Activated T-helper 1 cell treated with anti-CD3 and anti-CD28 coated beads, Interleukin-12 subunit alpha, Interleukin-12 subunit beta, Interleukin-2, Interleukin-4 antibody, amounts not matched to agents 30 ng/mL and 10 ng/mL and 1 ng/mL, durations not matched to agents 14 hours and 24 hours and 36 hours (primary cell): ENCODE data around the gene ARHGAP15. TPM values are rescaled to one million over a fixed set of nuclear protein-coding genes. Genes with fewer than 3 reads are reported as not detected.

Experiments used
- DNase-seq: peaks from one replicate; pipeline ENCODE4 v3.0.0; 2021; ENCODE audit warnings: low spot score
- H3K27ac Mint-ChIP-seq: one replicate; pipeline ENCODE4 v1.8.0; 2021; ENCODE audit warnings: mild to moderate bottlenecking, mixed read lengths
- H3K27me3 Mint-ChIP-seq: one replicate; pipeline ENCODE4 v1.8.0; 2022; ENCODE audit warnings: mild to moderate bottlenecking, moderate library complexity, mixed read lengths; ENCODE audit not compliant: insufficient read depth
- H3K36me3 Mint-ChIP-seq: one replicate; pipeline ENCODE4 v1.8.0; 2021; ENCODE audit warnings: low read depth, mixed read lengths
- H3K4me1 Mint-ChIP-seq: one replicate; pipeline ENCODE4 v1.8.0; 2021; ENCODE audit warnings: low read depth, mixed read lengths
- H3K4me3 Mint-ChIP-seq: one replicate; pipeline ENCODE4 v1.8.0; 2021; ENCODE audit warnings: mild to moderate bottlenecking, moderate library complexity, mixed read lengths
- H3K9me3 Mint-ChIP-seq: one replicate; pipeline ENCODE4 v1.8.0; 2021; ENCODE audit warnings: mixed read lengths
- intact Hi-C: fragments of 100-400 bp; cut with micrococcal nuclease; formaldehyde crosslinking; loops from one replicate; pipeline ENCODE4 v1.15.1; 2024
- total RNA-seq: library from RNA; stranded (reverse); gene quantifications from 2 replicates; pipeline ENCODE4 v1.2.3, GENCODE V29; 2022

Gene ARHGAP15
- total RNA-seq, 1 donor from 2014 or later, result 65.3 TPM

DNA sequence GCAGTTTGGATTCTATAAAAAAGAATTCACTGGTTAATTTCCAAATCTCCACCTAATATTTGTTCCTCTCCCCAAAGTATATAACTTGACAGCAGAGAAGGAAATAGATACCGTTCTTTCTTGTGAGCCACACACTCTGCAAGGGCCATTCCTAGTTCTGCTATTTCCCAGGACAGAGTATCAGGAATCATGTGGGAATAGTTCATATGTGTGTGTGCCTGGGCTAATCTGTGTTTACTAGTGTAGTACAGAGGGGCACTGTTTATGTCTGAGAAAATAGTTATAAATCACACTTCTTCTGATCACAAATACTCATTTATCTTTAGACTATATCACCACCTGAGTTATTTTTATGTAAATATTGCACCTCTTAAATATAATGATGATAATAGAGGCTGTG is 296.7 kb downstream of the ARHGAP15 start:
- peaks cover 10% of the 10 kb centered on the region for H3K36me3 Mint-ChIP-seq
- DNase-seq, result no peak
- intact Hi-C loops, result no loop called here
- no peaks in the 10 kb centered on the region for H3K9me3 Mint-ChIP-seq
- no peak overlapping the region for H3K27ac Mint-ChIP-seq
- H3K27me3 Mint-ChIP-seq, result no peaks in the 10 kb centered on the region
- no peak overlapping the region for H3K4me3 Mint-ChIP-seq
- H3K4me1 Mint-ChIP-seq, result peaks cover 26% of the 10 kb centered on the region

DNA sequence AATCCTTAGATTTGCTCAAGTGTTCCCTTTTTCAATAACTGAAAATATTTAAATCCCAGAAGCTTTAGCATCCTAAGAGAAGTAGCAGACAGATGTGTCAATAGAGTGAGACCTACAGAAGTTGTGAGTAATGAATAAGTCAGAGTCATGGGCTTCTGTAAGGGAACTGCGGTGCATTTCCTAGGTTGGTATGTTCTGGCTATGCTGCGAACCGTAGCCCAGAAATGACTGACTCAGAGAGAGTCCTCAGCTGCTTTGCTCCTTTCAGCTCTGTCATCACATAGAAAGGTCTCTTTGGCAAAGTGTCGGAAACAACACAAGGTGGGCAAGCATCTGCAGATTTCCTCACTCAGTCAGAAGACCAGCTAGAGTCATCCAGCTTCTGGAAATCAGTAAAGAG is 297.1 kb downstream of the ARHGAP15 start:
- Mint-ChIP-seq H3K27ac (no peak overlapping the region), H3K27me3 (no peaks in the 10 kb centered on the region), H3K4me3 (no peak overlapping the region), H3K4me1 (peaks cover 24% of the 10 kb centered on the region), H3K9me3 (no peaks in the 10 kb centered on the region), H3K36me3 (peaks cover 10% of the 10 kb centered on the region)
- no peak for DNase-seq
- intact Hi-C loops, result no loop called here

DNA sequence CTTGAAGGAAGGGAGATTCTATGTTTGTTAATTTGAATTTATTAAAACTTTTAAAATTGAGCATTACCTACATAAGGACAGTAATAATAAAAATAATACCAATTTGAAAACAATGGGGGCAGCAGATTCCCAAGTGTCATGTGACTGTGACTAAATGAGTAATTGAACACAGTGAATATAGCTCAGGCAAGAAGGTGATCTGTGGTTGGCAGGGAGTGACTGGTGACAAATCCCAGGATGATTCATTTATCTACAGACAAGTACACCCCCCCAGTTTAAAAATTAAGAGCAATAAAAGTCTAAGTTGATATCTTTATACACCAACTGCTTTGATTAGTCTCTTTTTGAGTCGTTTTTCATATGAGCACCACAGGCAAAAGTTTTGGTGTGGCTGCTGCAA is 299.5 kb downstream of the ARHGAP15 start:
- Mint-ChIP-seq H3K27me3 (no peaks in the 10 kb centered on the region), H3K27ac (no peak overlapping the region), H3K4me3 (no peak overlapping the region), H3K9me3 (no peaks in the 10 kb centered on the region), H3K36me3 (peaks cover 2% of the 10 kb centered on the region), H3K4me1 (peaks cover under 1% of the 10 kb centered on the region)
- intact Hi-C loops, result no loop called here
- DNase-seq, result no peak

DNA sequence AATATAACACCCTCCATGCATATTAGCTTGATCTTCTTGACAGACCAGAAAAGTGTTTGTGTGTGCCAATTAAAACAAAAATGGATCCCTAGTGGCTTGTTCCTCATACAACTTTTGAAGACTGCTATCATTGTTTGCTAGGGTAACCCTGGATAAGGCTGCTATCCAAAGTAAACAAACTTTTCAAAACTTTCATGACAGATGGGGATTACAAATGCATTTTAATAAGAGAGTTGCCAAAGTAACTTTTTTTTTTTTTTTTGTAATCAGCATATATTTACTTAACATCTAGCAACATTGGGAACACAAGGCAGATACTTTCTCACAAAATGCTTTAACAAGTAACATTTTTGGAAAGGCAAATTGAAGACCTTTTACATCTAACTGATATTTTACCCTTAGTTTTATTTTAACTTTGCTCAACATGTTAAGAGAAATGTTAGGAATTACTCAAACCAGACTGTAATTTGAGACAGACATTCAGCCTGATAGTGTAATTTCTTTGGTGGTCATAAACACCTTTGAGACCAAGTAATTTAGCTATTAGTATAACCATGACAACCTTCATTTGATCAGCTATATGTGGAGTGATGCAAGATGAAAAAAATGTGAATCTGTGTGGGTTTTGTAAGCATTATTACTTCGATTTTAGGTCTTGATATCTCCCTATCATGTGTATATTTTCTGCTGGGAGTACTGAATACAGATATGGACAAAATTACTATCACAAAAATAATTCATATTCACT is 300.9 kb downstream of the ARHGAP15 start:
- H3K36me3 Mint-ChIP-seq, result peaks cover 2% of the 10 kb centered on the region
- no peak overlapping the region for H3K4me3 Mint-ChIP-seq
- intact Hi-C loops, result no loop called here
- H3K4me1 Mint-ChIP-seq, result no peaks in the 10 kb centered on the region
- H3K27ac Mint-ChIP-seq, result no peak overlapping the region
- no peak for DNase-seq
- H3K27me3 Mint-ChIP-seq, result no peaks in the 10 kb centered on the region
- H3K9me3 Mint-ChIP-seq, result no peaks in the 10 kb centered on the region

GRCh38 chr2:143431316-143431715 is 302.1 kb downstream of the ARHGAP15 start:
- no peaks in the 10 kb centered on the region for H3K9me3 Mint-ChIP-seq
- no peak overlapping the region for H3K4me3 Mint-ChIP-seq
- no peaks in the 10 kb centered on the region for H3K27me3 Mint-ChIP-seq
- no peak for DNase-seq
- H3K4me1 Mint-ChIP-seq, result no peaks in the 10 kb centered on the region
- intact Hi-C loops, result no loop called here
- no peak overlapping the region for H3K27ac Mint-ChIP-seq
- H3K36me3 Mint-ChIP-seq, result peaks cover 2% of the 10 kb centered on the region

DNA sequence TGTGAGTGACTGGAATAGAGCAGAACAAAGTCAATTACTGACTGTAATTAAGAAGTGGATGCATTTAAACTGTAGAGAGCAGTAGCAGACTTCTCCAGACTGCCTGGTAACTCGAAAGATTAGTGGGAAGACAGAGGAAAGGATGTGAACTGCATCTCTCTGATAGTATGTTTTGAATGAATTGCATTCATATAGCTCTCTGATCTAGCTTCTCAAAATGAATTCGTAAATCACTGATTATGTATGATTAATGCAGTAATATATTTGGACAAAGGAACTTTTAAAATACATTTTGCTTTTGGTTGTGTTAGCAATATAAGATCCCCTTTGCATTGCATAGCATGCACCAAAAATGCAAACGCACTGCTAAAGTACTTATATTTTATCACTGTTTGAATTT is 304.0 kb downstream of the ARHGAP15 start:
- Mint-ChIP-seq H3K4me1 (no peaks in the 10 kb centered on the region), H3K27me3 (no peaks in the 10 kb centered on the region), H3K9me3 (no peaks in the 10 kb centered on the region), H3K36me3 (peaks cover 1% of the 10 kb centered on the region), H3K27ac (no peak overlapping the region), H3K4me3 (no peak overlapping the region)
- no peak for DNase-seq
- intact Hi-C loops, result no loop called here

DNA sequence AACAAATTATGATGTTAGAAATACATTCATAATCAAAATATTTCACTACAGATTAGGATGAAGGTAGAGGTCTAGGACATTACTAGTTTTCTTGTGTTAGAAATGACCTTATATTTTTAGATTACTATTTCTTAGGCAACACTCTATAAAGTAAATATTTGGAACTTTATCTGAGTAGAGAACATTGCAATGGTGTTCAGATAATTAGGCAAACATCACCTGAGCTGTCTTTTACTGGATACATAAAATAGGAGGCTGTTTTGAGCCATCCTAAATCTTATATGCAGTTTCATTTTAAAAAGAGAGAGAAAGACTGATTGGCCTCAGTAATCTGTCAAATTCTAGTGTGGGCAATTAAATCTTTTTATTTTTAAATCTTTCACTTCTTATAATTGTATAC is 304.6 kb downstream of the ARHGAP15 start:
- Mint-ChIP-seq H3K36me3 (peaks cover 5% of the 10 kb centered on the region), H3K4me3 (no peak overlapping the region), H3K27me3 (no peaks in the 10 kb centered on the region), H3K27ac (no peak overlapping the region), H3K4me1 (no peaks in the 10 kb centered on the region), H3K9me3 (no peaks in the 10 kb centered on the region)
- intact Hi-C loops, result no loop called here
- no peak for DNase-seq

DNA sequence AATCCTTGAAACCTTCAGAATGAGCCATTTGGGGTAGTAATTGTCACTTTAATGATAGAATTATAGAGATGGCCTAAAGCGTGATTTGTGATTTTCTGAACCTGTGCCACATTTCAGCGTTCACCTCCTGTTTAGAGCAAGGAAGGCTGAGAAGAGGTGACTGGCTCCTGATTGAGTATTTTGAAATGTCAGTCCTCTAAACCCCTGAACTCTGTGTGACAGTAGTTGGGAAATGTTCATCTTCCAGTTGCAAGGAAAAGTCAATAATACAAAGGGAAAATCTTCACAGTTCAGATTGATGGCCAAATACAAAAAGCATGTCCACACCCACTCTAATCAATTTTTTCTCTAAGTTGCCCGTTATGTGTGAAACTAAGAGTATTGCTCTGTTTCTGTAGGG is 305.2 kb downstream of the ARHGAP15 start:
- no peak overlapping the region for H3K27ac Mint-ChIP-seq
- intact Hi-C loops, result no loop called here
- no peak overlapping the region for H3K4me3 Mint-ChIP-seq
- DNase-seq, result no peak
- peaks cover 5% of the 10 kb centered on the region for H3K36me3 Mint-ChIP-seq
- H3K4me1 Mint-ChIP-seq, result no peaks in the 10 kb centered on the region
- H3K27me3 Mint-ChIP-seq, result no peaks in the 10 kb centered on the region
- H3K9me3 Mint-ChIP-seq, result no peaks in the 10 kb centered on the region

- H3K36me3 Mint-ChIP-seq, result peaks cover 5% of the 10 kb centered on the region
- H3K4me3 Mint-ChIP-seq, result no peak overlapping the region
- intact Hi-C loops, result no loop called here
- no peak for DNase-seq
- no peaks in the 10 kb centered on the region for H3K9me3 Mint-ChIP-seq
- H3K27ac Mint-ChIP-seq, result no peak overlapping the region
- H3K4me1 Mint-ChIP-seq, result no peaks in the 10 kb centered on the region
- H3K27me3 Mint-ChIP-seq, result no peaks in the 10 kb centered on the region
Measured at GRCh38 chr2:143435131-143435530, 305.9 kb downstream of the ARHGAP15 start.

DNA sequence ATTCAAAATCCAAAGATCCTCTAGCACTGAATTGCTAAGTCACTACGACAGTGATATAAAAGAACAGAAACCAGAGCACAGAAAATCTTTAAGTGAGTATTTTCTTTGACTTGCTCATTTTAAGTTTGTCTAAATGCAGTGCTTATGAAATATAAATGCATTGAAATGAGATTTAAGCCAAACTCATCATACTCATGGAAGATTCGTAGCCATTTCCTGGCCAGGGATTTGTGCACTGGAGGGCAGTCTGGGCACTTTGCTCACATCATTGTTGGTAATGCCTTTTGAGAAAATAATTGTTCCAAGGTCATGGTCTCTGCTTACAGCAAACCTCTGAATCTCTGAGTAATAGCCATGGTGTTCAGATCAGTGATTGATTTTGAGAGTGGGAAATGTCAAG is 307.7 kb downstream of the ARHGAP15 start:
- H3K4me1 Mint-ChIP-seq, result no peaks in the 10 kb centered on the region
- H3K9me3 Mint-ChIP-seq, result no peaks in the 10 kb centered on the region
- no peak for DNase-seq
- H3K27ac Mint-ChIP-seq, result no peak overlapping the region
- peaks cover 7% of the 10 kb centered on the region for H3K36me3 Mint-ChIP-seq
- H3K27me3 Mint-ChIP-seq, result no peaks in the 10 kb centered on the region
- no peak overlapping the region for H3K4me3 Mint-ChIP-seq
- intact Hi-C loops, result no loop called here

DNA sequence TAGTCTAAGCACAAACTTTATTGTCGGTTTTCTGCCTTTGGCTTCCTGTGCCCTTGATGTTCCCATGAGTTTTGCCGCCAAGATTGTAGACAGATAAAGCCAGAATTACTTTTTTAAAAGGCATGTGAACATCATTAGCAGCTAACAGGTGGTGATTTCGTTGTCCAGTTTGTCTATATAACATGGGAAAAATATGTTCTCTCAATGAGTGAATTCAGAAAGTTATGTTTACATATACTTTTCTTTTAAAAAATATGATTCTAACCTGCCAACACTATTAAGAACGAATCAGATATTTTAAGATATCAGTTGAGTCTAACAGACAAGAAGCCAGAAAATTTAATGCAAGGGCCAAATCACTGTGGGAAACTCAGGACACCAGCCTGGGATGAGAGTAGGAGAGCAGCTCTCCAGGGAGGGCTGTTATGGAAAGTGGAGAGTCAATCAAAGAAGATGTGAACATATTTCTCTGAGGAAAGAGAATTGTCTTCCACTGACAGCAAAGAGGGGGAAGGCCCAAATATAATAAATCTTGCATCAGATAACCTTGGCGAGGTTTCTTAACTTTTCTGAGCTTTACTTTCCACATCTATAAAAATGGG is 311.3 kb downstream of the ARHGAP15 start:
- Mint-ChIP-seq H3K9me3 (no peaks in the 10 kb centered on the region), H3K36me3 (peaks cover 19% of the 10 kb centered on the region), H3K4me3 (no peak overlapping the region), H3K4me1 (no peaks in the 10 kb centered on the region), H3K27ac (no peak overlapping the region), H3K27me3 (no peaks in the 10 kb centered on the region)
- DNase-seq, result no peak
- intact Hi-C loops, result no loop called here

GRCh38 chr2:143442193-143442592 is 313.0 kb downstream of the ARHGAP15 start:
- H3K9me3 Mint-ChIP-seq, result no peaks in the 10 kb centered on the region
- H3K36me3 Mint-ChIP-seq, result peaks cover 20% of the 10 kb centered on the region
- no peak overlapping the region for H3K4me3 Mint-ChIP-seq
- H3K27ac Mint-ChIP-seq, result no peak overlapping the region
- H3K4me1 Mint-ChIP-seq, result no peaks in the 10 kb centered on the region
- intact Hi-C loops, result no loop called here
- no peaks in the 10 kb centered on the region for H3K27me3 Mint-ChIP-seq
- DNase-seq, result no peak

GRCh38 chr2:143451642-143452281 is 322.5 kb downstream of the ARHGAP15 start:
- H3K4me1 Mint-ChIP-seq, result peaks cover 42% of the 10 kb centered on the region

More at GRCh38 chr2:143451642-143452281, 322.5 kb downstream of the ARHGAP15 start:
- DNase-seq, result no peak
- Mint-ChIP-seq H3K36me3 (peaks cover 25% of the 10 kb centered on the region), H3K27ac (no peak overlapping the region), H3K4me3 (no peak overlapping the region), H3K27me3 (no peaks in the 10 kb centered on the region), H3K9me3 (no peaks in the 10 kb centered on the region)
- intact Hi-C loops, result loop anchor here (5.0 kb wide), 2 partner anchors 194 to 281 kb away; no protein-coding TSS in a partner anchor
